Measurements from ENCODE around the gene MARCHF6. TPM values are rescaled to one million over a fixed set of nuclear protein-coding genes. Genes with fewer than 3 reads are reported as not detected.

MARCHF6 gene
- polyA plus RNA-seq, 1 donor from 2014 or later, result 39.3 TPM

GRCh38 chr5:10317825-10318682, 35.4 kb upstream of the MARCHF6 start:
- no peaks in the 10 kb centered on the region for H3K36me3 Mint-ChIP-seq
- H3K4me3 Mint-ChIP-seq, result peak overlapping the region in 1 of 4 donors; percentile 19
- H3K4me1 Mint-ChIP-seq, result no peaks in the 10 kb centered on the region
- H3K27me3 Mint-ChIP-seq, result no peaks in the 10 kb centered on the region
- peaks cover 0 to 2% (median 1%) of the 10 kb centered on the region in 3 donors for H3K9me3 Mint-ChIP-seq
- peak overlapping the region in 1 of 3 donors; percentile 13 for H3K27ac Mint-ChIP-seq

- no peak overlapping the region for H3K27ac Mint-ChIP-seq
- no peaks in the 10 kb centered on the region for H3K36me3 Mint-ChIP-seq
- no peaks in the 10 kb centered on the region for H3K4me1 Mint-ChIP-seq
- H3K4me3 Mint-ChIP-seq, result no peak overlapping the region
- no peaks in the 10 kb centered on the region for H3K27me3 Mint-ChIP-seq
- H3K9me3 Mint-ChIP-seq, result peaks cover 0 to 2% (median 1%) of the 10 kb centered on the region in 3 donors
Observed at GRCh38 chr5:10319202-10319851, 34.2 kb upstream of the MARCHF6 start.

- no peaks in the 10 kb centered on the region for H3K27me3 Mint-ChIP-seq
- H3K36me3 Mint-ChIP-seq, result no peaks in the 10 kb centered on the region
- H3K4me3 Mint-ChIP-seq, result no peak overlapping the region
- H3K4me1 Mint-ChIP-seq, result no peaks in the 10 kb centered on the region
- H3K27ac Mint-ChIP-seq, result no peak overlapping the region
- H3K9me3 Mint-ChIP-seq, result peaks cover 0 to 2% (median 1%) of the 10 kb centered on the region in 3 donors
Observed at GRCh38 chr5:10320793-10321192, 32.7 kb upstream of the MARCHF6 start.

- Mint-ChIP-seq H3K27me3 (no peaks in the 10 kb centered on the region), H3K4me3 (no peak overlapping the region), H3K9me3 (peaks cover 0 to 2% (median 1%) of the 10 kb centered on the region in 3 donors), H3K36me3 (no peaks in the 10 kb centered on the region), H3K4me1 (no peaks in the 10 kb centered on the region), H3K27ac (no peak overlapping the region)
Observed at GRCh38 chr5:10321882-10322281, 31.6 kb upstream of the MARCHF6 start.

GRCh38 chr5:10323588-10324488, 29.7 kb upstream of the MARCHF6 start:
- Mint-ChIP-seq H3K36me3 (no peaks in the 10 kb centered on the region), H3K9me3 (no peaks in the 10 kb centered on the region), H3K4me1 (no peaks in the 10 kb centered on the region), H3K27me3 (no peaks in the 10 kb centered on the region), H3K4me3 (no peak overlapping the region), H3K27ac (no peak overlapping the region)

GRCh38 chr5:10324518-10325370, 28.8 kb upstream of the MARCHF6 start:
- H3K4me3 Mint-ChIP-seq, result no peak overlapping the region
- no peaks in the 10 kb centered on the region for H3K36me3 Mint-ChIP-seq
- no peak overlapping the region for H3K27ac Mint-ChIP-seq
- no peaks in the 10 kb centered on the region for H3K9me3 Mint-ChIP-seq
- no peaks in the 10 kb centered on the region for H3K4me1 Mint-ChIP-seq
- peaks cover 4% of the 10 kb centered on the region for H3K27me3 Mint-ChIP-seq

GRCh38 chr5:10328323-10328722, 25.2 kb upstream of the MARCHF6 start:
- Mint-ChIP-seq H3K27ac (no peak overlapping the region), H3K27me3 (peaks cover 25% of the 10 kb centered on the region), H3K9me3 (no peaks in the 10 kb centered on the region), H3K4me3 (no peak overlapping the region), H3K4me1 (peaks cover 0 to 4% (median 0%) of the 10 kb centered on the region in 3 donors), H3K36me3 (no peaks in the 10 kb centered on the region)

GRCh38 chr5:10329446-10329819, 24.1 kb upstream of the MARCHF6 start:
- Mint-ChIP-seq H3K27me3 (peaks cover 30% of the 10 kb centered on the region), H3K4me3 (peak overlapping the region in 1 of 4 donors; percentile 46), H3K9me3 (no peaks in the 10 kb centered on the region), H3K4me1 (peaks cover 0 to 4% (median 0%) of the 10 kb centered on the region in 3 donors), H3K36me3 (no peaks in the 10 kb centered on the region), H3K27ac (no peak overlapping the region)

GRCh38 chr5:10329820-10330481, 23.5 kb upstream of the MARCHF6 start:
- peak overlapping the region in 1 of 4 donors; percentile 46 for H3K4me3 Mint-ChIP-seq
- peaks cover 0 to 4% (median 2%) of the 10 kb centered on the region in 3 donors for H3K4me1 Mint-ChIP-seq
- H3K27me3 Mint-ChIP-seq, result peaks cover 35% of the 10 kb centered on the region
- H3K36me3 Mint-ChIP-seq, result no peaks in the 10 kb centered on the region
- no peaks in the 10 kb centered on the region for H3K9me3 Mint-ChIP-seq
- H3K27ac Mint-ChIP-seq, result no peak overlapping the region

GRCh38 chr5:10330511-10331230, 22.8 kb upstream of the MARCHF6 start:
- H3K9me3 Mint-ChIP-seq, result no peaks in the 10 kb centered on the region
- peaks cover 37% of the 10 kb centered on the region for H3K27me3 Mint-ChIP-seq
- H3K27ac Mint-ChIP-seq, result peak overlapping the region in 1 of 3 donors; percentile 29
- no peak overlapping the region for H3K4me3 Mint-ChIP-seq
- no peaks in the 10 kb centered on the region for H3K36me3 Mint-ChIP-seq
- H3K4me1 Mint-ChIP-seq, result peaks cover 0 to 4% (median 2%) of the 10 kb centered on the region in 3 donors

- Mint-ChIP-seq H3K27ac (peak overlapping the region in 1 of 3 donors; percentile 29), H3K27me3 (peaks cover 37% of the 10 kb centered on the region), H3K4me1 (peaks cover 0 to 4% (median 2%) of the 10 kb centered on the region in 3 donors), H3K36me3 (no peaks in the 10 kb centered on the region), H3K4me3 (no peak overlapping the region), H3K9me3 (no peaks in the 10 kb centered on the region)
Observed at GRCh38 chr5:10331341-10331796, 22.1 kb upstream of the MARCHF6 start.

GRCh38 chr5:10332301-10332700, 21.2 kb upstream of the MARCHF6 start:
- peaks cover 37% of the 10 kb centered on the region for H3K27me3 Mint-ChIP-seq
- H3K9me3 Mint-ChIP-seq, result no peaks in the 10 kb centered on the region
- peaks cover 0 to 4% (median 2%) of the 10 kb centered on the region in 3 donors for H3K4me1 Mint-ChIP-seq
- no peaks in the 10 kb centered on the region for H3K36me3 Mint-ChIP-seq
- peak overlapping the region in 1 of 3 donors; percentile 24 for H3K27ac Mint-ChIP-seq
- peak overlapping the region in 1 of 4 donors; percentile 75 for H3K4me3 Mint-ChIP-seq
